Natural killer cell (primary cell): ENCODE results near the gene TTC7B. TPM values are rescaled to one million over a fixed set of nuclear protein-coding genes. Genes with fewer than 3 reads are reported as not detected.

Experiments used
- ATAC-seq, 3 donors: fragments of 150-1000 bp in 2 of 3; fragments of 200-7000 bp in 1 of 3; cut with Tn5 transposase; 1 replicate in 1 of 3; 2 replicates in 2 of 3; pipeline ENCODE4 v1.10.0; 2021; ENCODE audit warnings: mild to moderate bottlenecking in 2 of 3, moderate library complexity in 2 of 3
- DNase-seq, 2 donors: peaks; one replicate each; pipeline versions ENCODE4 v3.0.0 to v3.0.0-alpha.2; 2013 to 2021; ENCODE audit warnings: mixed read lengths in 1 of 2
- H3K27ac ChIP-seq: one replicate; pipeline ENCODE4 v1.5.1; 2013; ENCODE audit warnings: mild to moderate bottlenecking, low read length
- H3K27me3 ChIP-seq: one replicate; pipeline ENCODE4 v1.6.1; 2013; ENCODE audit warnings: low read length; ENCODE audit not compliant: control insufficient read depth, insufficient read depth
- H3K36me3 ChIP-seq: one replicate; pipeline ENCODE4 v1.6.1; 2013; ENCODE audit warnings: low read length; ENCODE audit not compliant: control insufficient read depth, insufficient read depth
- H3K4me1 ChIP-seq: one replicate; pipeline ENCODE4 v1.6.1; 2013; ENCODE audit warnings: low read length; ENCODE audit not compliant: control insufficient read depth, insufficient read depth
- H3K4me3 ChIP-seq: one replicate; pipeline ENCODE4 v1.5.1; 2013; ENCODE audit warnings: low read length
- H3K9me3 ChIP-seq: one replicate; pipeline ENCODE4 v1.6.1; 2013; ENCODE audit warnings: low read length; ENCODE audit not compliant: control insufficient read depth, insufficient read depth
- H3K27ac Mint-ChIP-seq, 2 donors: one replicate each; pipeline ENCODE4 v1.8.0; 2022; ENCODE audit warnings: mild to moderate bottlenecking in 2 of 2, mixed read lengths in 2 of 2, moderate library complexity in 1 of 2
- H3K27me3 Mint-ChIP-seq, 2 donors: one replicate each; pipeline ENCODE4 v1.8.0; 2022; ENCODE audit warnings: low read depth in 2 of 2, mixed read lengths in 2 of 2
- H3K36me3 Mint-ChIP-seq: one replicate; pipeline ENCODE4 v1.8.0; 2022; ENCODE audit warnings: mixed read lengths
- H3K4me1 Mint-ChIP-seq, 2 donors: one replicate each; pipeline ENCODE4 v1.8.0; 2022; ENCODE audit warnings: mixed read lengths in 2 of 2
- H3K4me3 Mint-ChIP-seq: one replicate; pipeline ENCODE4 v1.8.0; 2022; ENCODE audit warnings: mild to moderate bottlenecking, moderate library complexity, mixed read lengths
- H3K9me3 Mint-ChIP-seq, 2 donors: one replicate each; pipeline ENCODE4 v1.8.0; 2022; ENCODE audit warnings: mixed read lengths in 2 of 2
- WGBS: methylation state at CpG from one replicate; pipeline ENCODE4 v1.1.7; 2013; ENCODE audit warnings: missing lambda C conversion rate; ENCODE audit not compliant: insufficient coverage; 5-methylcytosine and 5-hydroxymethylcytosine counted together
- intact Hi-C: fragments of 100-400 bp; cut with micrococcal nuclease; formaldehyde crosslinking; loops from one replicate; pipeline ENCODE4 v1.14.2; 2022
- total RNA-seq, 4 donors: library from RNA; stranded (reverse); fragments of 120-200 nt in 1 of 4; gene quantifications; one replicate each; pipeline versions ENCODE4 v1.2.3 to v1.2.4, GENCODE V29; 2013 to 2022
- TF ChIP-seq, protein P1 (sequence below): fragments of 200-600 bp; IDR thresholded peaks from one replicate; pipeline ENCODE4 v1.8.0; 2022; ENCODE audit warnings: antibody characterized with exemption

Gene TTC7B
- total RNA-seq, 3 donors from 2014 or later (not counting 1 experiment from before 2014, with no cell fraction given), result 1.7 to 17.2 (median 5.9) TPM

DNA sequence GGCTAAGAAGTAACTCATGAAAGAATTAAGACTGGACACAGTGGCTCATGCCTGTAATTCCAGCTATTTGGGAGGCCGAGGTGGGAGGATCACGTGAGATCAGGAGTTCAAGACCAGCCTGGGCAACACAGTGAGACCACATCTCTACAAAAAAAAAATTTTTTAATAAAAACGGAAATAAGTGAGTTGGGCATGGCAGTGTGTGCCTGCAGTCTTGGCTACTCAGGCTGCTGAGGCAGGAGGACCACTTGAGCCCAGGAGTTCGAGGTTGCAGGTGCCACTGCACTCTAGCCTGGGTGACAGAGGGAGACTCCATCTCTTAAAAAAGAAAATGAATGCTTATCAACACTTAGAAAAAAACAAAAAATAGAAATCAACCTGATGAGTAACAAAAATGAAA is 301.7 kb downstream of the TTC7B start:
- Histone ChIP-seq H3K27me3 (no peaks in the 10 kb centered on the region), H3K36me3 (no peaks in the 10 kb centered on the region), H3K4me1 (no peaks in the 10 kb centered on the region), H3K27ac (no peak overlapping the region), H3K4me3 (no peak overlapping the region), H3K9me3 (no peaks in the 10 kb centered on the region)
- TF ChIP-seq, protein P1, sequence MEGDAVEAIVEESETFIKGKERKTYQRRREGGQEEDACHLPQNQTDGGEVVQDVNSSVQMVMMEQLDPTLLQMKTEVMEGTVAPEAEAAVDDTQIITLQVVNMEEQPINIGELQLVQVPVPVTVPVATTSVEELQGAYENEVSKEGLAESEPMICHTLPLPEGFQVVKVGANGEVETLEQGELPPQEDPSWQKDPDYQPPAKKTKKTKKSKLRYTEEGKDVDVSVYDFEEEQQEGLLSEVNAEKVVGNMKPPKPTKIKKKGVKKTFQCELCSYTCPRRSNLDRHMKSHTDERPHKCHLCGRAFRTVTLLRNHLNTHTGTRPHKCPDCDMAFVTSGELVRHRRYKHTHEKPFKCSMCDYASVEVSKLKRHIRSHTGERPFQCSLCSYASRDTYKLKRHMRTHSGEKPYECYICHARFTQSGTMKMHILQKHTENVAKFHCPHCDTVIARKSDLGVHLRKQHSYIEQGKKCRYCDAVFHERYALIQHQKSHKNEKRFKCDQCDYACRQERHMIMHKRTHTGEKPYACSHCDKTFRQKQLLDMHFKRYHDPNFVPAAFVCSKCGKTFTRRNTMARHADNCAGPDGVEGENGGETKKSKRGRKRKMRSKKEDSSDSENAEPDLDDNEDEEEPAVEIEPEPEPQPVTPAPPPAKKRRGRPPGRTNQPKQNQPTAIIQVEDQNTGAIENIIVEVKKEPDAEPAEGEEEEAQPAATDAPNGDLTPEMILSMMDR, result no peak
- no peak overlapping the region for H3K27ac Mint-ChIP-seq
- no peaks in the 10 kb centered on the region for H3K4me1 Mint-ChIP-seq
- WGBS, result 86% methylated on average over 4 of the region's 4 CpGs
- ATAC-seq (no peak), DNase-seq (no peak)
- H3K9me3 Mint-ChIP-seq, result no peaks in the 10 kb centered on the region
- H3K4me3 Mint-ChIP-seq, result no peak overlapping the region
- H3K27me3 Mint-ChIP-seq, result peaks cover 0 to 11% of the 10 kb centered on the region in 2 donors
- intact Hi-C loops, result no loop called here
- no peaks in the 10 kb centered on the region for H3K36me3 Mint-ChIP-seq

DNA sequence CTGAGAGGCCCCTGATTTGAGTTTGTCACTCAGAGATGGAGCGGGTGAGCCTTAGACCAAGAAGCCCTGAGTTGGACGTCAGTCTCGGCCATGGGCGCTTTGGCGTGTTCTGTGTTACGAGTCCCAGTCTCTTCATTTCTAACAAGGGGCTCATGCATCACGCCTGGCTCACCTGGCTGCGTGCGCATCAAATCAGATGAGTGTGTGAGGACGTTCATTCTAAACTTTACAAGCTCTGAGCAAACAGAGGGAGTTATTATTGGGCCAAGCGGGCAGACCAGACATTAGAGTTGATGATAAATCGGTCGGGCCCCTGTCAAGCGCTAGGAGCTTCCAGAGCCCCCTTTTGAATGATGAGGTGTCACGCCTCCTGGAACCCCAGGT is 302.2 kb downstream of the TTC7B start:
- Histone ChIP-seq H3K36me3 (no peaks in the 10 kb centered on the region), H3K9me3 (no peaks in the 10 kb centered on the region), H3K4me1 (no peaks in the 10 kb centered on the region), H3K4me3 (no peak overlapping the region), H3K27me3 (no peaks in the 10 kb centered on the region), H3K27ac (no peak overlapping the region)
- H3K27me3 Mint-ChIP-seq, result peaks cover 5 to 16% of the 10 kb centered on the region in 2 donors
- no peaks in the 10 kb centered on the region for H3K36me3 Mint-ChIP-seq
- no peak for DNase-seq
- 91% methylated on average over 14 of the region's 15 CpGs for WGBS
- H3K4me1 Mint-ChIP-seq, result no peaks in the 10 kb centered on the region
- TF ChIP-seq, protein P1, result no peak
- H3K27ac Mint-ChIP-seq, result no peak overlapping the region
- no peak overlapping the region for H3K4me3 Mint-ChIP-seq
- intact Hi-C loops, result no loop called here
- ATAC-seq, result no peak
- H3K9me3 Mint-ChIP-seq, result no peaks in the 10 kb centered on the region

DNA sequence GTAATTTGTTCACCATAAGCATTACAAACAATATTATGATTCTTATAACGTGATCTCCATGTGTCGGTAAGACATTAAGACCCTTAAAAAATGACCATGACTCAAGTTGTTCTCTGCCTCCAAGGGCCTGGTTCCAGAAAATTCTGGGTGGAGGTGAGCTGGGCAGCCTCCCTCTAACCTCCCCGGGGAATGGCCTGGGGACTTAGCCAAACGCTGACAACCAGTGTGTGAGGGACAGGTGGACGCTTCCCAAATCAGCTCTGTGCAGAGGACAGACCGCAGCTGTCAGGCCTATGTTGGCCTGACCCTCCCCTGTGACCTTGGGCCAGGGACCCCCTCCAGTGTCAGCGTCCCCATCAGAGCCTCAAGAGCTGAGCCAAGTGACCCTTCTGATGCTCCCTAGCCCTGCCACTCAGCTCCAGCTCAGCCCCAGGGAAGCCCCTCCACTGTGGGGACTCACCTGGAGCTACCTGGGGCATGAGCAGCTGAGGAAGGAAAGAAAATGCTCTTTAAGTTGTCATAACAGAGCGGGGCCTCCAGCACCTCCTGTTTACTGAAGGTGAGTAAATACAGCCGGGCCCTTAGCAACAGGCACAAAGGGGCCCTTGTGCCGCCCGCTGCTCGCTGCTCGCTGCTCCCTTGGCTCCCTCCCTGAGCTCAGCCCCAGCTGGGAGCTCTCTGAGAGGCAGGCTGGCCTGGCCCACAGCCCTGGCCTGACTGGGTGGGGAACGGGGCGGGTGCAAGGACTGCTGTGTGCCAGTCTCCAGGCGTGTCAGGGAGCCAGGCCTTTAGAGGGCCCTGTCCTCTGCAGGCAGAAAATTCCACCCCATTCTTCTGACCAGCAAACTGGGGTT is 302.8 kb downstream of the TTC7B start:
- Histone ChIP-seq H3K27ac (no peak overlapping the region), H3K4me1 (no peaks in the 10 kb centered on the region), H3K9me3 (no peaks in the 10 kb centered on the region), H3K27me3 (no peaks in the 10 kb centered on the region), H3K4me3 (no peak overlapping the region), H3K36me3 (no peaks in the 10 kb centered on the region)
- Mint-ChIP-seq H3K4me3 (no peak overlapping the region), H3K9me3 (no peaks in the 10 kb centered on the region), H3K4me1 (no peaks in the 10 kb centered on the region), H3K27ac (no peak overlapping the region), H3K27me3 (peaks cover 11 to 21% of the 10 kb centered on the region in 2 donors), H3K36me3 (no peaks in the 10 kb centered on the region)
- ATAC-seq (no peak), DNase-seq (no peak)
- 91% methylated on average over 16 of the region's 16 CpGs for WGBS
- intact Hi-C loops, result no loop called here
- TF ChIP-seq, protein P1, result no peak
